GM12878 (cell line): ENCODE results near the gene TRIM23. TPM values are rescaled to one million over a fixed set of nuclear protein-coding genes. Genes with fewer than 3 reads are reported as not detected.

Source experiments
- E2F4 ChIP-seq: IDR thresholded peaks from 2 replicates; pipeline ENCODE4 v1.6.1; 2012; ENCODE audit warnings: low read depth, low read length, improper control_type of control experiment
- HCFC1 ChIP-seq: fragments of 150-350 bp; IDR thresholded peaks from 2 replicates; pipeline ENCODE4 v1.6.1; 2014; ENCODE audit warnings: low read length
- KLF5 ChIP-seq: fragments of 450-650 bp; IDR thresholded peaks from 2 replicates; pipeline ENCODE4 v1.6.1; 2014; ENCODE audit warnings: mild to moderate bottlenecking; ENCODE audit not compliant: partially characterized antibody
- PAX5 ChIP-seq: IDR thresholded peaks from 2 replicates; pipeline ENCODE4 v1.6.1; 2011; ENCODE audit warnings: low read depth, low read length, borderline replicate concordance
- PBX3 ChIP-seq: IDR thresholded peaks from 2 replicates; pipeline ENCODE4 v1.6.1; 2011; ENCODE audit warnings: mild to moderate bottlenecking, low read depth, low read length, moderate library complexity; ENCODE audit not compliant: insufficient replicate concordance
- PRDM15 ChIP-seq: fragments of 450-650 bp; formaldehyde crosslinking; IDR thresholded peaks from 2 replicates; pipeline ENCODE4 v1.4.0; 2020; ENCODE audit warnings: mild to moderate bottlenecking, moderate library complexity
- SIN3A ChIP-seq: IDR thresholded peaks from 2 replicates; pipeline ENCODE4 v1.6.1; 2012; ENCODE audit warnings: low read depth, low read length, improper control_type of control experiment
- SP1 ChIP-seq: IDR thresholded peaks from one replicate; pipeline ENCODE4 v1.6.1; 2011; ENCODE audit warnings: low read depth, low read length
- polyA plus RNA-seq, 11 experiments: library from polyadenylated mRNA; depleted of rRNA in 4 of 11; unstranded in 6 of 11; stranded (reverse) in 5 of 11; fragments of >200 nt; fragmentation: Nextera tagmentation in 4 of 11; fragmentation: Illumina TruSeq in 1 of 11; extraction: Ambion mirVana in 4 of 11; extraction: Trizol in 1 of 11; gene quantifications; 1 replicate in 1 of 11; 2 replicates in 10 of 11; pipeline versions ENCODE4 v1.2.1 to v1.2.3, GENCODE V29; 2011 to 2016; ENCODE audit warnings: inconsistent platforms in 2 of 11, missing spikeins in 2 of 11, low read depth in 1 of 11
- total RNA-seq, 4 experiments: library from RNA; depleted of rRNA in 3 of 4; stranded (reverse); fragments of >200 nt in 3 of 4; fragmentation: Illumina TruSeq in 1 of 4; extraction: Trizol in 1 of 4; gene quantifications; 2 replicates each; pipeline versions ENCODE4 v1.2.1 to v1.2.3, GENCODE V29; 2013 to 2021
- TF ChIP-seq, protein P1 (sequence below): IDR thresholded peaks from 2 replicates; pipeline ENCODE4 v1.6.1; 2012; ENCODE audit warnings: improper control_type of control experiment, low read depth, low read length; ENCODE audit not compliant: insufficient replicate concordance
- TF ChIP-seq, protein P2 (sequence below): IDR thresholded peaks from 2 replicates; pipeline ENCODE4 v1.6.1; 2012; ENCODE audit warnings: mild to moderate bottlenecking, low read depth, low read length

Gene TRIM23
- total and polyA plus RNA-seq, 10 of the 15 experiments (the other 5 are each of a cell fraction or from before 2014, with no cell fraction given), result 1.9 to 5.0 (median 2.4) TPM

- TF ChIP-seq HCFC1 (peak; percentile 77), E2F4 (peak; percentile 98), PAX5 (no peak), SP1 (peak; percentile 98), SIN3A (peak; percentile 98), PRDM15 (CRISPR knock-in tag) (no peak), KLF5 (no peak), PBX3 (no peak)
- TF ChIP-seq, protein P1, sequence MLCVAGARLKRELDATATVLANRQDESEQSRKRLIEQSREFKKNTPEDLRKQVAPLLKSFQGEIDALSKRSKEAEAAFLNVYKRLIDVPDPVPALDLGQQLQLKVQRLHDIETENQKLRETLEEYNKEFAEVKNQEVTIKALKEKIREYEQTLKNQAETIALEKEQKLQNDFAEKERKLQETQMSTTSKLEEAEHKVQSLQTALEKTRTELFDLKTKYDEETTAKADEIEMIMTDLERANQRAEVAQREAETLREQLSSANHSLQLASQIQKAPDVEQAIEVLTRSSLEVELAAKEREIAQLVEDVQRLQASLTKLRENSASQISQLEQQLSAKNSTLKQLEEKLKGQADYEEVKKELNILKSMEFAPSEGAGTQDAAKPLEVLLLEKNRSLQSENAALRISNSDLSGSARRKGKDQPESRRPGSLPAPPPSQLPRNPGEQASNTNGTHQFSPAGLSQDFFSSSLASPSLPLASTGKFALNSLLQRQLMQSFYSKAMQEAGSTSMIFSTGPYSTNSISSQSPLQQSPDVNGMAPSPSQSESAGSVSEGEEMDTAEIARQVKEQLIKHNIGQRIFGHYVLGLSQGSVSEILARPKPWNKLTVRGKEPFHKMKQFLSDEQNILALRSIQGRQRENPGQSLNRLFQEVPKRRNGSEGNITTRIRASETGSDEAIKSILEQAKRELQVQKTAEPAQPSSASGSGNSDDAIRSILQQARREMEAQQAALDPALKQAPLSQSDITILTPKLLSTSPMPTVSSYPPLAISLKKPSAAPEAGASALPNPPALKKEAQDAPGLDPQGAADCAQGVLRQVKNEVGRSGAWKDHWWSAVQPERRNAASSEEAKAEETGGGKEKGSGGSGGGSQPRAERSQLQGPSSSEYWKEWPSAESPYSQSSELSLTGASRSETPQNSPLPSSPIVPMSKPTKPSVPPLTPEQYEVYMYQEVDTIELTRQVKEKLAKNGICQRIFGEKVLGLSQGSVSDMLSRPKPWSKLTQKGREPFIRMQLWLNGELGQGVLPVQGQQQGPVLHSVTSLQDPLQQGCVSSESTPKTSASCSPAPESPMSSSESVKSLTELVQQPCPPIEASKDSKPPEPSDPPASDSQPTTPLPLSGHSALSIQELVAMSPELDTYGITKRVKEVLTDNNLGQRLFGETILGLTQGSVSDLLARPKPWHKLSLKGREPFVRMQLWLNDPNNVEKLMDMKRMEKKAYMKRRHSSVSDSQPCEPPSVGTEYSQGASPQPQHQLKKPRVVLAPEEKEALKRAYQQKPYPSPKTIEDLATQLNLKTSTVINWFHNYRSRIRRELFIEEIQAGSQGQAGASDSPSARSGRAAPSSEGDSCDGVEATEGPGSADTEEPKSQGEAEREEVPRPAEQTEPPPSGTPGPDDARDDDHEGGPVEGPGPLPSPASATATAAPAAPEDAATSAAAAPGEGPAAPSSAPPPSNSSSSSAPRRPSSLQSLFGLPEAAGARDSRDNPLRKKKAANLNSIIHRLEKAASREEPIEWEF, result no peak
- TF ChIP-seq, protein P2, sequence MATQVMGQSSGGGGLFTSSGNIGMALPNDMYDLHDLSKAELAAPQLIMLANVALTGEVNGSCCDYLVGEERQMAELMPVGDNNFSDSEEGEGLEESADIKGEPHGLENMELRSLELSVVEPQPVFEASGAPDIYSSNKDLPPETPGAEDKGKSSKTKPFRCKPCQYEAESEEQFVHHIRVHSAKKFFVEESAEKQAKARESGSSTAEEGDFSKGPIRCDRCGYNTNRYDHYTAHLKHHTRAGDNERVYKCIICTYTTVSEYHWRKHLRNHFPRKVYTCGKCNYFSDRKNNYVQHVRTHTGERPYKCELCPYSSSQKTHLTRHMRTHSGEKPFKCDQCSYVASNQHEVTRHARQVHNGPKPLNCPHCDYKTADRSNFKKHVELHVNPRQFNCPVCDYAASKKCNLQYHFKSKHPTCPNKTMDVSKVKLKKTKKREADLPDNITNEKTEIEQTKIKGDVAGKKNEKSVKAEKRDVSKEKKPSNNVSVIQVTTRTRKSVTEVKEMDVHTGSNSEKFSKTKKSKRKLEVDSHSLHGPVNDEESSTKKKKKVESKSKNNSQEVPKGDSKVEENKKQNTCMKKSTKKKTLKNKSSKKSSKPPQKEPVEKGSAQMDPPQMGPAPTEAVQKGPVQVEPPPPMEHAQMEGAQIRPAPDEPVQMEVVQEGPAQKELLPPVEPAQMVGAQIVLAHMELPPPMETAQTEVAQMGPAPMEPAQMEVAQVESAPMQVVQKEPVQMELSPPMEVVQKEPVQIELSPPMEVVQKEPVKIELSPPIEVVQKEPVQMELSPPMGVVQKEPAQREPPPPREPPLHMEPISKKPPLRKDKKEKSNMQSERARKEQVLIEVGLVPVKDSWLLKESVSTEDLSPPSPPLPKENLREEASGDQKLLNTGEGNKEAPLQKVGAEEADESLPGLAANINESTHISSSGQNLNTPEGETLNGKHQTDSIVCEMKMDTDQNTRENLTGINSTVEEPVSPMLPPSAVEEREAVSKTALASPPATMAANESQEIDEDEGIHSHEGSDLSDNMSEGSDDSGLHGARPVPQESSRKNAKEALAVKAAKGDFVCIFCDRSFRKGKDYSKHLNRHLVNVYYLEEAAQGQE, result no peak
Observed at GRCh38 chr5:65562731-65563701, 61.1 kb downstream of the TRIM23 start, which contains the start of the genes CENPK and PPWD1 (continued).
